Mesenteric fat pad (tissue), 1 donor: ENCODE measurements around the gene AKT2. TPM values are rescaled to one million over a fixed set of nuclear protein-coding genes. Genes with fewer than 3 reads are reported as not detected.

Experiments used
- DNase-seq: peaks from one replicate; pipeline ENCODE4 v3.0.0-alpha.2; 2020; ENCODE audit warnings: low spot score
- total RNA-seq: library from RNA; stranded (reverse); fragmentation: NEBNext Ultra II Directional; extraction: Animal tissue kit (Norgen Biotek cat#: 25700); gene quantifications from one replicate; pipeline ENCODE4 v1.2.1, GENCODE V29; 2021
- donor health status: DM: yes; HTN: yes; CAD: no.

AKT2 gene
- total RNA-seq, 1 donor from 2014 or later: 189 TPM

- DNase-seq: no peak
Observed at GRCh38 chr19:40254714-40255418, 30.3 kb downstream of the AKT2 start.

GRCh38 chr19:40253611-40254092 is 31.5 kb downstream of the AKT2 start:
- no peak for DNase-seq

DNA sequence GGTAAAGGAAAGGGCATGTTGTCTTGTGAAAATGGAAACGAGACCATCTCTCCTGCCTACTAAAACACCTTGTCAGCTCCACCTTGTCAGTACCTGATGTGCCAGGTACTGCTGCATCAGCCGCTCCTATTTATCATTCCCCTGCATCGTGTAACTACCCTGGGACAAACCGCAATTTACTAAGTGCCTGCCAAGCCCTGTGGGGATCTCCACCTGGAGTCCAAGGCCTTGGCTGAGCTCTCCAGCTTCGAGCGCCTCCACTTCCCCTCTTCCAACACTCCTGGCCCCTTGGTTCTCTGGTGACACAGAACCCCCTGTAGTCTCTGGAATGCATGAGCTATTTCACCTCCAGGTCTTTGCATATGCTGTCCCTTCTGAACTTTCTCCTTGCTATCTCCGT is 32.8 kb downstream of the AKT2 start:
- no peak for DNase-seq

DNA sequence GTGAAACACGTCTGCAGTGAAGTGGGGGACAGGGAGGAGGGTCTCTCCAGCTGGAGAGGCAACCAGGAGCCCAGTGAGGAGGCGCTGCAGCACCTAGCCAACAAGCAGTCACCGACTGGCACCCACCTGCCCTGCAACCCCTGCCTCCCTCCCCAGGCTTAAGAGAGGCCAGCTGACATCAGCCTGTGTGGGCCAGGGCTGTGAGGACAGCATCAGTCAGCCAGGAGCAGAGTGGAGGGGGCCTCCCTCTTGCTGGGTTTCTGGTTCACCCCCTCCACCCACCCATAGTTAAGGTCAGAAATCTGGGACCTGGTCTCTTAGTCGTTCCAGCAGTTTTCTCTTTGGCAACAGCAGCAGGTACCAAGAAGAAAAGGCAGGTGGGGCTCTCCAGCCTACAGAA is 33.2 kb downstream of the AKT2 start:
- DNase-seq: no peak

- DNase-seq: no peak
Observed at GRCh38 chr19:40251244-40251643, 33.9 kb downstream of the AKT2 start.

DNA sequence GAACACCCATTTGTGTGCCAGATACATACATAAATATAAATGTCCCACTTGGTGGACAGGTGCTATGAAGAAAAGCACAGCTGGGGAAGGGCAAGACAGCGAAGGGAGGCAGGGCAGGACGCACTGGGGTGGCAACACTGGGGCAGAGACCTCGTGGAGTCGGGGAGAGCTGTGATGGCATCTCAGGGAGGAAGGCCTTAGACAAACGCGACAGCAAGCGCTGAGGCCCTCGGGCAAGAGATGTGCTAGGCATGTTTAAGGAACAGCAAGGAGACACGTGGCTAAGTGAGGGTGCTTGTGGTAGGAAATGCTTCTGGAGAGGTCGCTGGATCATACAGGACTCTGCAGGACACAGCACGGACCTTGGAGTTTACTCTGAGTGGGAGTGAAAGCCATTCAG is 35.4 kb downstream of the AKT2 start:
- no peak for DNase-seq

DNA sequence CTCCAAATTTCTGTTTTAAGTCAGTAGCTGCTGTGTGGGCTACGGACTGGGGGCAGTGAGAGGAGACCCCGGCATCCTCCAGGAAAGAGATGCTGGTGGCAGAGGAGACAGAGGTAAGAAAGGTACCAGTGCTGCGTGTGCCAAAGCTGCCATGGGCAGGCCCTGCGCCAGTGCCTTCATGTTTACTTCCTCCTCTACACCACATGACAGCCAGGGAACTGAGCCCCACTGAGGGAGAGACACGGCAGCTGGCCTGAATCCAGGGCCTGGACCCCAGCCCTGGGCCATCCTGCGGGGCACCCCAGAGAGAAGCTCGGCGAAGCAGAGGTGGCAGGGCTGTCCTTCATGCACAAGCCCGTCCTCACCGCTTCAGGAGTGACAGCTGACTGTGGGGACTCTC is 35.9 kb downstream of the AKT2 start:
- no peak for DNase-seq

DNA sequence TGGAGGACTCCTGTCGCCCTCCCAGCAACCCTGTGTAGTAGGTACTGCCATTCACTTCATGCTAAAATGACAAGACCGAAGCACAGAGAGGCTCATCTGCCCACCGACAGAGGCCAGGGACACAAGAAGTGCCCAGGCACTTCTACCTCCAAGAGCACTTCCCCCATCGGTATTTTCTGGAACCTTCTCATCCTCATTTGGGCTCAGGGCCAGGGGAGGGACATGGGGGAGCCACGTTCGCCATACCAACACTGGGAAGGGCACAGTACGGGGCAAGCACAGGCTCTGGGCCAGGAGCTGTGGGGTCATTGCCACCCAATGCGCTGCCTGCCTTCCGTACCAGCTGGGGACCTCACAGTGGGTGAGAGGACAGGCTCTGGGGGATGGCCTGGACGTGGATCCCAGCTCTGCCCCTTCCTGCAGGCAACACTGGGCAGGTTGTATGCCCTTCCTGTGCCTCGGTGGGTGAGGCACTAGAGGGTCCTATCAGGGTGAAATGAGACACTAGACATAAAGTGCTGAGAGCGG is 37.3 kb downstream of the AKT2 start:
- no peak for DNase-seq

- DNase-seq: no peak
Observed at GRCh38 chr19:40247178-40247577, 38.0 kb downstream of the AKT2 start.

GRCh38 chr19:40246292-40247073 is 38.7 kb downstream of the AKT2 start:
- DNase-seq: no peak

DNA sequence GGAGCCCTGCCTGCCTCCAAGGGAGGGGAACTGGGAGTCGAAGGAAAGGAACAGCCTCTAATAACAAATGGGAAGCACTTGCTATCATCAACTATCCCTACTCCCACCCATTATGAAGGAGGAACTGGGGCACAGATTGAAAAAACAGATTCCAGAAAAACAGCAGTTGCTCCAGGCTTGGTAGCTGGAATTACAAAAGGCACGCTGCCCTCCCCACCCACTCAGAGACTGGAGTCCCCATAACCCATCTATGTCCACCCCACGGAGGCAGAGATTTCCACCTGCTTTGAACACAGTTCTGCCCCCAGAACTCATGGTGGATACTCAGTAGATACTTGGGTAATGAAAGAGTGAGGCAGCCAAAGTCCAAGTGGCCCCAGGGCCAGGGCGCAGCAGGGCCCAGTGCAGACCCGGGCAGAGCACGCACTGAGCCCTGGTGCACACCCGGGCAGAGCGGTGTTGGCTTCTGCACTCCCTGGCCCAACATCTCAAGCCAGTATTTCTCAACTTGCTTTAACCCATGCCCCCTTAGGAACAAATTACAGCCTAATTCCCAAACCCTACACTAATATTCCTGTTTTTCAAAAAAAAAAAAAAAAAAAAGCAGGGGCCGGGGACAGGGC is 39.5 kb downstream of the AKT2 start:
- no peak for DNase-seq

DNA sequence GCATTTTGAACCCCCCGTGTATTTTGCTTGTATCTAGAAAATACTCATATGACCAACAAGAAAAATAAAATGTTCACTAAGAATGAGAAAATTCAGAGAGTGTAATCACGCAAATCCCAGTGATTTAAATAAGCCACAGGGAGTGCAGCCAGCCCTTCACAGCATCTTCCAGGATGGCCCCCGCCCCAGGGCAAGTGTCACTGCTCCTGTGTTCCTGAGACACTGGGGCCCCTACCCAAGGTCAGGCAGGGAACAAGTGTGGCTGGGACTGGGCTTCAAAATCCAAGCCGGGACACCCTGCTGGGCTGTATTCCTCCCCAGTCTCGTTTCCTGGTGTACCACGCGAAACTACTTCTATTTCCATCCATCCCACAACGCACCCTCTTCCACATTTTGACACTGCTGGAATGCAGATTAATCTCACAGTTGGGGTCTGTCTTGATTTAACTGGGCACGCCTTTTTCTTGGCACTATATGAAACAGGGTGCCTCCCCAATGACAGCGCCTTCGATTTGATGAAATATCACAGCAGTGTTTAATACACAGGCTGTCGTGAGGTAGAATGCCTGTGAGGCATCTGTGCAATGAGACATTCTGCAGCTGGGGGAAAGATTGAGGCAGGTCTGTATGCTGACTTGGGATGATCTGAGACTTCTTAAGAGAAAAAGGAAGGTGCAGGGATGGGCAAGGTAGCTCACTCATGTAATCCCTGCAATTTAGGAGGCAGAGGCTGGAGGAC is 40.4 kb downstream of the AKT2 start:
- no peak for DNase-seq

- no peak for DNase-seq
Observed at GRCh38 chr19:40243181-40243580, 42.0 kb downstream of the AKT2 start.

- no peak for DNase-seq
Observed at GRCh38 chr19:40242480-40242879, 42.7 kb downstream of the AKT2 start.

DNA sequence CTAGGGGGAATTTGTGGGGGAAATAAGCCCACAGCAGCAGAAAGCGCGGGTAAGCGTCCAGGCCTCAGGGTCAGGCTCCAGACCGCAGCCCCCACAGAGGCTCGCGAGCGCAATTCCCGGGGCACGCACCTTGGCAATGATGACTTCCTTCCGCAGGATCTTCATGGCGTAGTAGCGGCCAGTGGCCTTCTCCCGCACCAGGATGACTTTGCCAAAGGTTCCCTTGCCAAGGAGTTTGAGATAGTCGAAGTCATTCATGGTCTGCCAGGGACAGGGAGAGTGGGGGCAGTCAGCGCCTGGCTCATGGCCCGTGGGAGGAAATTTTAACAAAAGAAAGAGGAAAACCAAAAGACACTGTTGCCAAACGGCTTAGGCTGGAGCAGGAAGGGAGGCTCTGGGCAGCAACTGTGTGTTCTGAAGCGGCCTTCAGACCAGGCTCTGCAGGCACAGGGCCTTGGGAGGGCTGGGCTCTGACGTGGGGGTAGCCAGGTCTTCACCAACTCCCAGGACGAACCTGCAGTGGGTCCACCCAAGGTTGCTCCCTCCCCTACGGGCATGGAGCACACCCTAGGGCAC is 43.2 kb downstream of the AKT2 start:
- no peak for DNase-seq

DNA sequence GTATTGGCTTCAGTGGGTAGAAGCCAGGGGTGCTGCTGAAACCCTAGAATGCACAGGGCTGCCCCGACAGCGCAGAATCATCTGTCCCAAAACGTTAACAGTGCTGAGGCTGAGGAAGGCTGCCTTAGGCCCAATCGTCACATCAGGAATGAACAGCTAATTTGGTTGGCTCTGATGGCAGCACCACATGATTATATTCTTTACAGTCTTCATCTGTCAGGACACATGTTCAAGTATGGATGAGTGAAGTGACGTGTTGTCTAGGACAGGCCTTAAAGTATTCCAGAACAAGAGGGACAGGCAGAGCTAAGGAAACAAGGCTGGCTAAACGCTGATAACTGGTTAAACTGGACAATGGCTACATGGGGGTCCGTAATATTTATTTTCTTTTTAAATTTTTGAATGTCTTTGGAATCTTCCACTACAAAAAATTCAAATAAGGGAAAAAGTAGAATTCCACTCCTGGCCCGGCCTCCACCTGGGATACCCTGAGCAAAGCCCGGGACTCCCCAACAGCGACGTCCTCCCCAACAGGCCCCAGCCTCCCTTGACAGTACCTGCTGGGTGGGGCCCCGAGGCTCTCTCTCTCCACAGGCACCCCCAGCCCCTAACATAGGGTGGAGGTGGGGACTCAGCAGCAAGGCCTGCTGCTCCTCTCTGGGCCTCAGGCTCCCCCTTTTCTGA is 43.9 kb downstream of the AKT2 start:
- DNase-seq: no peak

- DNase-seq: no peak
Observed at GRCh38 chr19:40240332-40240731, 44.8 kb downstream of the AKT2 start.

GRCh38 chr19:40239415-40240226 is 45.5 kb downstream of the AKT2 start:
- DNase-seq: no peak

- no peak for DNase-seq
Observed at GRCh38 chr19:40238775-40239174, 46.4 kb downstream of the AKT2 start.
